GM21390 (cell line): Measurements from ENCODE around the gene NEDD4L.

Source experiments
- ATAC-seq: cut with Tn5 transposase; IDR thresholded peaks from one replicate; pipeline ENCODE4 v1.9.1; 2021; ENCODE audit not compliant: unreplicated experiment

NEDD4L gene

DNA sequence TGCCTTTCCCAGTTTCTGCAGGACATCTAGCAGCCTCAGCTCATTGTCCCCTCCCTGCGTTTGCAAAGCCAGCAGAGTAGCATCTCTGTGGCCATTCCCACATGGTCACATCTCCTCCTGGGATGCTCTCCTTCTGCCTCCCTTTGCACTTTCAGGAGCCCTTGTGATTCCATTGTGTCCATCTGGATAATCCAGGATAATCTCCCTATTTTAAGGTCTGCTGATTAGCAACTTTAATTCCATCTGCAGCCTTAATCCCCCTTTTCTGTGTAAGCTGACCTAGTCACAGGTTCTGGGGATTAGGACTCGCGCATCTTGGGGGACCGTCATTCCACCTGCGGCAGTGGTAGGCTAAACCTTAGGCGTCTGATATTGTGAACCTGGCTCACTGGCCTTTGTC lies 70.7 kb downstream of the NEDD4L start:
- no peak for ATAC-seq

DNA sequence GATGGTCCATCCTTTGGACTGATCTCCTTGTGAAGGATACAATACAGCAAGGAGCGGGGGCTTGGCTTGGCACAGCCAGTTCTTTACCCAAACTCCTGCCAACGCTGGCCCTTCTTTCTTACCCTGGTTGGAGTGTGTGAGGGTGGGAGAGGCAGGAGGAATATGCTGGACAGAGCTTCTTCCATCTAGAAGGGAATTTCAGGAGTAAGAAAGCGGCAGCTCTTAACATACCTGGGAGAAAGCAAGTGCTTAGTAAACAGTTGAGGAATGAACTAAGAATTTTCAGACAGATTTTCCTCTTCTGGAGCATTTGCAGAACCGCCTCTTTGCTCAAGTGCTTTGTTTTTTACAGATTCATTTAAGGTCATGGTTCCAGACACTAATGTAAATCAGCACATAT lies 72.8 kb downstream of the NEDD4L start:
- ATAC-seq: no peak

- ATAC-seq: no peak
Observed at GRCh38 chr18:58117786-58118403, 73.9 kb downstream of the NEDD4L start.

DNA sequence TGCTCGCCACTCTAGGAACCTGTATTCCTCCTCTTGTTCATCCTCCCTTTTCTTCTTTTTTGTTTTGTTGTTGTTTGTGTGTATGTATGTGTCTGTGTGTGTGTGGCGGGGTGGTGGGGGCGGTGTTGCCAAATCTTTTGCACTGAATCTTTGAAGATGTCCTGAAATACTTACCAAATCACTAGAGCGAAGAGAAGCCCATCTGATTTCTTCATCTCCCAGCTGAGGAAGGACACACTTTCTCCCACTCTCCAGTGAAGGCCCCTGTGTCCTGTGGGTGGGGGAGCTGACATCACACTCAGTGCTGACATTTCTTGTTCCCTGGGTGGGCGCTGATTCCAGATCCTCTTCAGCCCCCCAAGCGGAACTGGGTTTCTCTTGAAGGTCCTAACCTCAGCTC lies 74.5 kb downstream of the NEDD4L start:
- ATAC-seq: no peak

DNA sequence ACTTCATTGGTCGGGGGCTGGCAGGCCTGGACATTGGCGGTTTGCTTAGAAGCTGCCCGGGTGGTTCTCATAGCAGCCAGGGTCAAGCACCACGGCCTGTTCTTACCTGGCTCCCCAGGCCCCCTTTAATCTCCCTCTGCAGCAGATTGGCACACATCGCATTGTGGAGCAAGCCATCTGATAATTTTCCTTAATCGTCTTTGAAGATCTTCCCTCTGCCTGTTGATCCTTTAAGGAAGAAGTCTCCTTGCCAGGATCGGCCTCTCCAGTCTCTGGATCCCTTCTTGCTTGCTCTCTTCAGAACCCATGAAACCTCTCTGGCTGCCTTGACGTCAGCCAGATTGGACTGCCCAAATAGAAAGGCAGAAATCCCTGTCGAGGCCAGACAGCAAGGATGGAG lies 75.8 kb downstream of the NEDD4L start:
- ATAC-seq: no peak

DNA sequence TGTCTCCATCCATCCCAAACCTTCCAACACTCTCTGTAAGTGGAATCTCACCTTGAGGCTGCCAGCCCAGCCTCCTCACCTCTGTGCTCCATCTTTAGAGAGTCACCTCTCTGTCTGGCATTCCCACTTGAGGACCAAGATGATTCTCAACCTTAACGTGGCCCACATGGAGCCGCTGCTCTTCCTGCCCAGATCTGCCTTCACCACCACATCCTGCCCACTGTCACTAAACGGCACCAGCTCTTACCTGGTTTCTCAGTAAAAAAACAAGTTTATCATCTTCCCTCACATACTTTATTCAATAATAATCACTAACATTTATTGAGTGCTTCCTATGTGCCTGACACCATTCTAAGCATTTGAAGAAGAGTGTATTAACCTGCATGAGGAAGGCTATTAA lies 80.4 kb downstream of the NEDD4L start:
- no peak for ATAC-seq

- ATAC-seq: no peak
Observed at GRCh38 chr18:58125183-58125582, 81.2 kb downstream of the NEDD4L start.

DNA sequence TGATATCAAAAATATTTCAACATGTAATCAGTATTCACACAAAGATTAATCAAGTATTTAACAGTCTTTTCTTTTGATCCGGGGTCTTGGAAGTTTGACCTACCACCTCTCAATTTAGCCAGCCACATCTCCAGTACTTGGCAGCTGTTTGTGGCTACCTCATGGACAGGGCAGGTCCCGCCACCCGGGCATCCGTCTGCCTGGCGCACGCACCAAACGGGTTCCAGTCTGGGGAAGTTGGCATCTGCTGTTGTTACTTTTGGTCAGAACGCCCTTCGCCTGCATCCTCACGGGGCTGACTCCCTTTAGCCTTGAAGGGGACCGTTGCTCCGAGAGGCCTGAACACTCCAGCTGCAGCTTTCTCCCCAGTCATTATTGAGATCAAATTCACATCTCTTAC lies 81.7 kb downstream of the NEDD4L start:
- no peak for ATAC-seq

DNA sequence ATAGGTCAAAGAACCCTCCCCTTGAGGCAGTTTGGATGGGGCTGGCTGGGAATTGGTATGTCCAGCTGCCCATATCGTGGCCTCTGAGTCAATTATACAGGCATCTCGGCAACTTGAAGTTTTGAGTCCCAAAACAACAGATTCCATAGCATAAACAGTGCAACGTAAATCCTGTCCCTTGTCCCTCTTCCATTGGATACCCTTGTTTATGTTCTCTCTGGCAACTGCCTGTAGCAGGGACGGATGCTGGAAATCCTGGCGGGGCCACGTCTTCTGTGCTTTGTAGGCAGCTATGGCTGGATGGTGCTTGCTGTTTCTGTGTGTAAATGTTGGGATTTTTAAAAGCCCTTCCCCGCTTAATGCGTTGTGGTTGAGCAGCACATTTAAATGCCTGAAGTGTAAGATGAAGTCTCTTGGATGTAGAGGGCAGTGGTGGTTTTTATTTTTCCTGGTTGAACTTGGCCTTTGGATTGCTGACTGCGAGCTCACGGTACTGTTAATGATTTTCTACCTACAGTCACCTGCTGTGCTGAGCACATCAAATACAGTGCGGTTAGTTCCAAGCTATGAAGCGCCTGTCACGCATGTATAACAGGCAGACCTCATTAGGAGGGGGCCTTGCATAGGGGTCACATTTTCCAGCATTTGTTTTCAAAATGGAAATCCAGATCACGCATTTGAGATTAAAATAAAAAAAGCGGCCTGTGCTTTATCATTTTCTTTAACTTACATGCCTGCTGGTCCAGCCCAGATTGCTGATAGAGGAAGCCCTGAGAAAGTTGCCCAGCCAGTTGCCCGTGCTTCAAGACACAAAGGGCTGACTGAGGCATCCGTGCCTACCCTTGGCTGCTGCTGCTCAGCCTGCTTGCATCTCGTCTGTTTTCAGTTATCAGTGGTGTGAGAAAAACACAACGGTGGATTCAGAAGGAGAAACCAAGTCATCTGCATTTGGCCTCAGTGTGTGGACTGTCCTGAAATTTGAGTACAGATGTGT lies 84.7 kb downstream of the NEDD4L start:
- ATAC-seq: no peak

DNA sequence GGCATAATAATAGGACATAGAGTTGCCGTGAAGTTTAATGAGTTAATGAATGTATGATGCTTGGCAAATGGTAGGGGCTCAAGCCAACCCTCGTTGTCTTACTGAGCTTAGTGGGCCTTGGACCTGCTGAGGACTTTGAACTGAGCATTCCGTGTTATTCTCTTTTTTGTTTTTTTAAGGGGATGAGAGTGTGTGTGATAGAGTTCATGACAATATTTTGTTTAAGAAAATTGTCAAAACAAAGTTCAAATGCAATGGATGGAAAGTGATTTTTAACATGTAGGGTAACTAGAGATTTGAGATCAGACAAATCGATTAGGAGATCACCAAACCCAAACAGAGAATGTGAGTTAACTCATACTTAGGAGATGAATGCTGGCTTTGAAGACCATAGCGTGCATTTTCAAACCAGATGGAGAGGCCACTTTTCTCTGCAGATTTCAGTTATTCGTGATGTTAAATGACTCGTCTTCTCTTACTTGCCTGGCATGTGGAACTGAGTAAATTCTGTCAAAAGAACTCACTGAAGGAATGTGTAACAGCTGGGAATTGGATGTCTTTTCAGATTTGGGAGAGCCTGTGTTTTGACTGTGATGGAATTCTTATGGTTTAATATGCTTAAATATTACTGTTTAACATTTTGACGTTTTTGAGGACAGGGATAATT lies 88.7 kb downstream of the NEDD4L start:
- no peak for ATAC-seq

DNA sequence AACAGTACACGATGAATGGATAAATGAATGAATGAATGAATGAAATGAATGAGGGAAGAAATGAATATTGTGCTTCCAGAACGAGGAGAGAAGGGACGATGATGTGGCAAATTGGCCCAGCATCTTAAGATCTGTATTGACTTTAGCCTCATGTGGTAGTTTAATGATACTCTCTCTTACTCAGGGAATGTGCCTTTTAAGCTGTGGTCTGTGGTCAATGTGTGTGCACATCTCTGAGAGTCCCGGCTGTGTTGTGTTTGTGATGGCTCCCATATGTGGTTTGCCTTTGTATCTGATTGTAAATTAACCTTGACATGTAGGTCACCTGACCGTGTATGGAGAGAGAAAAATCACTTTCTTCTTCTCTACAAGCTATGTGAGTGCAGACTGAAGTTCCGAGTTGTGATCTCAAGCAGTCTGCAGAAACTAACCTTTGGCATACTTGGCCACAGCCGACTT lies 91.2 kb downstream of the NEDD4L start:
- ATAC-seq: peak; percentile 58

DNA sequence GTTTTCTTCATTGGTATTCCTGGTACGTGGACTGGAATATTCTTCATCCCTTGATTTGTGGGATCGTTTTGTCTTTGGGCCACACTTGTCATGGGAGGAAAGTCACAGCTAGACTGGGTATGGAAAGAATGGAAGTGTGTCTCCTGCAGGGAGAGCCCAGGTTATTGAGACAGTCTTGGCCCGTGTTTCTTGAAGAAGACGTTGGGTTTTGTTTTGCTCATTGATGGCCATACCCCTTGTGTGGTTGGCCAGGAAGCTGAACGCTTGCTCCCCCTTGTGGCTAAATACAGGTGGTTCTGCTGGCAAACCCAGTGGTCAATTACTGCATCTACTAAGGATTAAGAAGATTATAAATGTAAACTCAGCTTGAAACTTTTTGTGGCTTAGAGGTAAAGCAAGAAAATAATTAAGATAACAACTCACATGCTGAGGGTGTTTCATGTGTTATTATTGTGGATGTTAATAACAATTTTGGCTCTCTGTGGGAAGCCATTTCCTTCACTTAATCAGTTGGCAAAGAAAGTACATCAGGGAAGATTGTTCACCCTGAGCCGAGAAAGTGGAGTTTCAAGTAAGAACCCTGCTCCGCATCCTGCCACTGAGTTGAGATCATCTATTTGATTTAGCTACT lies 91.8 kb downstream of the NEDD4L start:
- peak; percentile 83 for ATAC-seq

GRCh38 chr18:58136879-58137278 lies 92.9 kb downstream of the NEDD4L start:
- ATAC-seq: no peak

GRCh38 chr18:58139459-58140386 lies 95.7 kb downstream of the NEDD4L start:
- ATAC-seq: no peak

DNA sequence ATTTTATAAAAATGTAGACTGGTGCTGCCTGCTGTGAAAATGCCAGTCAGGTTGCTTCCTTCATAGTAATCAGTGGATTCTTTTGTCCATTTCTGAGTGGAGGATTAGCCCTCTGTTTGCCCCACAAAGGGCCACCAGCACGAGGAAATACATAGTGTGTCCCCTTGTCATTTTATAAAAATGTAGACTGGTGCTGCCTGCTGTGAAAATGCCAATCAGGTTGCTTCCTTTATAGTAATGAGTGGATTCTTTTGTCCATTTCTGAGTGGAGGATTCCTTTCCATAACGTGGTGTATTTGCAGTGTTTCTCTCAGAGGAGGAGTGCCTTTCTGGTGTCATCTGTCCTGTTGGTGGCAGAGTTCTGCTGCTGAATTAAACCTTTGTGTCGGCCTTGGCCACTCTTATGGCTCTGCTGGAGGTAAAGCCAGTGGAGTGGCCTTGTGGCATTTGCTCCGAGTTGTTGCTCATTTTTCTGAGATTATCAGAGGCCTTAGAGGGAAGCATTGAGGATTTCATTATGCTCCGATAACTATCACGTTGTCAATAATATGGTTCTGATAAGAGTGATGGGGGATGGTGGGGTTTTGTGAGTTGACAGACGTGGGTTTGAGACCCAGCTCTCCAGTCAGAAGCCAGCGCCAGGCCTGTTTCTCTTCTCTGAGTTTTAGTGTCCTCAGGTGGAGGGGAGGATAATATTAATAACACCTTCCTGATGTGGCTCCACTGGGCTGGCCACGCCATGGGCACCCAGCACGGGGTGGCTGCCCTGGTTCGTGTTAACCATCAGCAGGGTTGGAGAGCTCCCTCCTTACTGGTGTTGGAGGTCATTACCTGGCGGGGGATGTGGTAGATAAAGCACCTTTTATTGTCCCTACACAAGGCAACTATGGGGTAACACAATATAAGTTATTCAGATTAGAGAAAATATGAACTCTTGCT lies 96.6 kb downstream of the NEDD4L start:
- no peak for ATAC-seq

DNA sequence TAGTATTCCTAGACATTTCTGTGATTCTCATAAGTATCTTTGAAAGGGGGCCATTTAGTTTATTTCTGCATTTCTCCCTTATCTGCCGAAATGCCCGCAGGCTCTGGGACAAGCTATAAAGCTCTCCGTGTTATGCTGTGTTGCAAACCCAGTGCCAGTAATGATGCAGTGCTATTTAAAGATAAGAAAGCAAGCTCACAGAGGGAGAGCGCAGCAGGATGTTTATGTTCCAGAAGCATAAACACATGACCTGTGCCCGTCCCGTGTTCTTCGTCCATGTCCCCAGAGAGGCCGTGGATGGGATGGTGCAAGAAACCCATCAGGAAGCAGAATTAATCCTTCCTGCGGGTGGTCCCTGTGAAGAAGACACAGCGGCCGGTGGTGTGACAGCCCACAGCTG lies 99.4 kb downstream of the NEDD4L start:
- no peak for ATAC-seq

DNA sequence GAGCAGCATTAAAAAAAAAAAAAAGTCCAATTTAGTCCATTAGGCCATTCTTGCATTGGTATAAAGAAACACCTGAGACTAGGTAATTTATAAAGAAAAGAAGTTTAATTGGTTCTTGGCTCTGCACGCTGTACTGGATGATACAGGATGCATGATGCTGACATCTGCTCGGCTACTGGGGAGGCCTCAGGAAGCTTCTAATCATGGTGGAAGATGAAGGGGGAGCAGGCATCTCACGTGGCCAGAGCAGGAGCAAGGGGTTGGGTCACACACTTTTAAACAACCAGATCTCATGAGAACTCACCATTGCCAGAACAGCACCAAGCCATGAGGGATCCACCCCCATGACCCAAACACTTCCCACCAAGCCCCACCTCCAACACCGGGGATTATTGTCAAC lies 100.1 kb downstream of the NEDD4L start:
- ATAC-seq: no peak

DNA sequence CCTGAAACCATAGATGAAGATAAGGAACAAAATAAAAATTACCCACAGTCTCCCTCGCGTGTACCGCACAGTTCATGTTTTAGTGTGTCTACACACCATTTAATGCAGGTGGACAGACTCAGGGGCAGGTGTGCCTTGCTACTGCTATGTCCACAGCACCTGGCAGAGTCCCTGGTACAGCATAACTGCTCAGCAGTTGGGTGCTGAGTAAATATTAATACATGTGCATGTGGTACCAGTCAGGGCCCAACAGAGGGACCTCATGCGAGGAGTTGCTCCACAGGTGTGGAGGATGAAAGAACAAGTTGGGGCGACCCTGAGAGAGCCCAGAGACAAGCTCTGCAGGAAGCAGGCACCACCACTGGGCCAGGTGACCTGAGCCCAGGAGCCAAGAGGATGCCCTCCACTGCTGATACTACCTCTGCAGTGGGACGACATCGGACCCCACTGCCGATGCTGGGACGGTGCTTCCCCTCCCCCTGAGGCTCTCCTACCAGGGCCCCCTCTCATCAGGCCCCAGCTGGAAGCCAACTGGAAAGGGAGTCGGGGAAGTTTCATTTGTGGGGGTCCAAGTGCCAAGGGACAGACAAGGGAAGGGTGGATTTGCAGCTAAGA lies 100.8 kb downstream of the NEDD4L start:
- no peak for ATAC-seq

GRCh38 chr18:58146099-58146498 lies 102.1 kb downstream of the NEDD4L start:
- ATAC-seq: no peak
